T-helper 2 cell (primary cell): ENCODE measurements around the gene MTR.
"Not testable (repeated sequence)": the region's sequence is repeated elsewhere in the genome, so short reads cannot be mapped to it uniquely, and the experiment has no call there.

Experiments
- DNase-seq, 5 experiments: peaks; one replicate each; pipeline versions ENCODE4 v3.0.0 to v3.0.0-alpha.2; 2012 to 2022

MTR gene

GRCh38 chr1:236834876-236835275 lies 39.8 kb downstream of the MTR start:
- no peak for DNase-seq

GRCh38 chr1:236835491-236835890 lies 40.4 kb downstream of the MTR start:
- peak in 1 of 5 experiments; percentile 28 for DNase-seq

GRCh38 chr1:236836157-236836556 lies 41.1 kb downstream of the MTR start:
- DNase-seq = peak in 1 of 5 experiments; percentile 40

GRCh38 chr1:236837115-236837514 lies 42.0 kb downstream of the MTR start:
- DNase-seq = no peak

GRCh38 chr1:236837897-236838296 lies 42.8 kb downstream of the MTR start:
- no peak for DNase-seq

GRCh38 chr1:236841341-236841740 lies 46.2 kb downstream of the MTR start:
- no peak for DNase-seq

GRCh38 chr1:236844499-236845271 lies 49.6 kb downstream of the MTR start:
- DNase-seq = no peak

- DNase-seq = no peak
Observed at GRCh38 chr1:236845830-236846229, 50.7 kb downstream of the MTR start.

GRCh38 chr1:236848274-236848923 lies 53.3 kb downstream of the MTR start:
- DNase-seq = no peak

- DNase-seq = no peak
Observed at GRCh38 chr1:236850077-236850979, 55.2 kb downstream of the MTR start.

- DNase-seq = no peak
Observed at GRCh38 chr1:236851871-236852270, 56.8 kb downstream of the MTR start.

- DNase-seq = no peak
Observed at GRCh38 chr1:236853921-236854604, 59.0 kb downstream of the MTR start.

- no peak for DNase-seq
Observed at GRCh38 chr1:236854605-236854983, 59.5 kb downstream of the MTR start.

- DNase-seq = not testable (repeated sequence)
Observed at GRCh38 chr1:236856649-236857048, 61.6 kb downstream of the MTR start.

- no peak for DNase-seq
Observed at GRCh38 chr1:236858165-236858564, 63.1 kb downstream of the MTR start.

GRCh38 chr1:236860101-236860500 lies 65.0 kb downstream of the MTR start:
- no peak for DNase-seq

- no peak for DNase-seq
Observed at GRCh38 chr1:236860674-236861073, 65.6 kb downstream of the MTR start.

- DNase-seq = peak in 1 of 5 experiments; percentile 35
Observed at GRCh38 chr1:236861560-236862218, 66.6 kb downstream of the MTR start.

GRCh38 chr1:236862219-236862591 lies 67.1 kb downstream of the MTR start:
- DNase-seq = no peak

GRCh38 chr1:236862615-236863211 lies 67.6 kb downstream of the MTR start:
- DNase-seq = no peak

GRCh38 chr1:236864211-236864610 lies 69.1 kb downstream of the MTR start:
- no peak for DNase-seq
